HG02938 (cell line): ENCODE measurements around the gene PLS1.
"Not testable (repeated sequence)": the region's sequence is repeated elsewhere in the genome, so short reads cannot be mapped to it uniquely, and the experiment has no call there.

ENCODE experiments used
- ATAC-seq: cut with Tn5 transposase; IDR thresholded peaks from one replicate; pipeline ENCODE4 v1.9.1; 2021; ENCODE audit warnings: mild to moderate bottlenecking, moderate library complexity; ENCODE audit not compliant: unreplicated experiment

The PLS1 gene, protein sequence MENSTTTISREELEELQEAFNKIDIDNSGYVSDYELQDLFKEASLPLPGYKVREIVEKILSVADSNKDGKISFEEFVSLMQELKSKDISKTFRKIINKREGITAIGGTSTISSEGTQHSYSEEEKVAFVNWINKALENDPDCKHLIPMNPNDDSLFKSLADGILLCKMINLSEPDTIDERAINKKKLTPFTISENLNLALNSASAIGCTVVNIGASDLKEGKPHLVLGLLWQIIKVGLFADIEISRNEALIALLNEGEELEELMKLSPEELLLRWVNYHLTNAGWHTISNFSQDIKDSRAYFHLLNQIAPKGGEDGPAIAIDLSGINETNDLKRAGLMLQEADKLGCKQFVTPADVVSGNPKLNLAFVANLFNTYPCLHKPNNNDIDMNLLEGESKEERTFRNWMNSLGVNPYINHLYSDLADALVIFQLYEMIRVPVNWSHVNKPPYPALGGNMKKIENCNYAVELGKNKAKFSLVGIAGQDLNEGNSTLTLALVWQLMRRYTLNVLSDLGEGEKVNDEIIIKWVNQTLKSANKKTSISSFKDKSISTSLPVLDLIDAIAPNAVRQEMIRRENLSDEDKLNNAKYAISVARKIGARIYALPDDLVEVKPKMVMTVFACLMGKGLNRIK

GRCh38 chr3:142595951-142596725 lies at the start of gene PLS1:
Gene PLS1, plus strand, starts transcription at chr3:142596393. Its CDS starts 67,845 bp downstream, at chr3:142664238.
- peak; percentile 74 for ATAC-seq

GRCh38 chr3:142549986-142550385 lies 46.2 kb upstream of the PLS1 start:
- ATAC-seq: no peak

DNA sequence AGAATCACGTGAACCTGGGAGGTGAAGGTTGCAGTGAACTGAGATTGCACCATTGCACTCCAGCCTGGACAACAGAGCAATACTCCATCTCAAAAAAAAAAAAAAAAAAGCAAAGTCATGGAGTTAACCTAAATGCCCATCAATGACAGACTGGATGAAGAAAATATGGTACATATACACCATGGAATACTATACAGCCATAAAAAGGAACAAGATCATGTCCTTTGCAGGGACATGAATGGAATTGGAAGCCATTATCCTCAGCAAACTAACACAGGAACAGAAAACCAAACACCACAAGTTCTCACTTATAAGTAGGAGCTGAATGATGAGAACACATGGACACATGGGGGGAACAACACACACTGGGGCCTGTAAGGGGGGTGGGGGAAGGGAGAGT lies 43.6 kb upstream of the PLS1 start:
- ATAC-seq: not testable (repeated sequence)

GRCh38 chr3:142553741-142554140 lies 42.5 kb upstream of the PLS1 start:
- ATAC-seq: no peak

DNA sequence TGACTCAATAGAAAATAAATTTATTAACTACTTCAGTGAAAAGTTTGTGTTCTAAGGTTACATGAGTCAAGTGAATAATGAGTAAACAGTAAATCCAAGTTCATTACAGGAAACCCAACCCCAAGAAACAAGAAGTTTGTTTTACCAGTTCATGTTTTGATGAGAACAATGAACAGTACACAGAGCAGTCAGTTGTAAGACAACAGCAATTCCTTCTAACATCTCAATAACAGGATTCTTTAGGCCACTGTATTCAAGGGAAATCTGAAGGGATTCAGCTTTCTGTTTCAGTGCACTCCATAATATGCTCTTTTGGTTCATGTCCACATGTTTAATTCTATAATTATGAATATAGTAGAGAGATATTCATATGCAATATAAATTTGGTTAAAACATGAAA lies 36.1 kb upstream of the PLS1 start:
- no peak for ATAC-seq

GRCh38 chr3:142563496-142563997 lies 32.6 kb upstream of the PLS1 start:
- ATAC-seq: no peak

- ATAC-seq: no peak
Observed at GRCh38 chr3:142566096-142566495, 30.1 kb upstream of the PLS1 start.

- no peak for ATAC-seq
Observed at GRCh38 chr3:142568393-142569017, 27.7 kb upstream of the PLS1 start.

- ATAC-seq: not testable (repeated sequence)
Observed at GRCh38 chr3:142569422-142569821, 26.8 kb upstream of the PLS1 start.

GRCh38 chr3:142574223-142574622 lies 22.0 kb upstream of the PLS1 start:
- not testable (repeated sequence) for ATAC-seq

DNA sequence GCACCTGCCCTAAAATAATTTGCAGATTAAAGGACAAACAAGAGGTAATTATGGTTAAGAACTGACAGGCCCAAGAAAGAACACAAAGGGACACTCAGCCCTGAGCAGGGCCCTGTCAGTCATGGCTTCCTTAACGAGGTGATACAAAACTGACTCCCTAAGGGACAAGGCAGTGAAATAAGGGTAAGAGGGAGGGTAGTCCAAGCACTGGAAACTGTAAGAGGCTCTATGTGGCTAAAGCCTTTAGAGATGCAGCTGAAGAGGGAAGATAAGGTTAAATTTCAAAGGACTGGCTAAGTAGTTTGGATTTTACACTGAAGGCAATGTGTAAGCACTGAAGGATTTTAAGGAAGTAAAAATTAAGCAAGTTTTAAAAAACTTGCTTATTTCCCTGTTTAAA lies 21.5 kb upstream of the PLS1 start:
- ATAC-seq: no peak

GRCh38 chr3:142576792-142577191 lies 19.4 kb upstream of the PLS1 start:
- no peak for ATAC-seq

GRCh38 chr3:142577696-142578328 lies 18.4 kb upstream of the PLS1 start:
- no peak for ATAC-seq

DNA sequence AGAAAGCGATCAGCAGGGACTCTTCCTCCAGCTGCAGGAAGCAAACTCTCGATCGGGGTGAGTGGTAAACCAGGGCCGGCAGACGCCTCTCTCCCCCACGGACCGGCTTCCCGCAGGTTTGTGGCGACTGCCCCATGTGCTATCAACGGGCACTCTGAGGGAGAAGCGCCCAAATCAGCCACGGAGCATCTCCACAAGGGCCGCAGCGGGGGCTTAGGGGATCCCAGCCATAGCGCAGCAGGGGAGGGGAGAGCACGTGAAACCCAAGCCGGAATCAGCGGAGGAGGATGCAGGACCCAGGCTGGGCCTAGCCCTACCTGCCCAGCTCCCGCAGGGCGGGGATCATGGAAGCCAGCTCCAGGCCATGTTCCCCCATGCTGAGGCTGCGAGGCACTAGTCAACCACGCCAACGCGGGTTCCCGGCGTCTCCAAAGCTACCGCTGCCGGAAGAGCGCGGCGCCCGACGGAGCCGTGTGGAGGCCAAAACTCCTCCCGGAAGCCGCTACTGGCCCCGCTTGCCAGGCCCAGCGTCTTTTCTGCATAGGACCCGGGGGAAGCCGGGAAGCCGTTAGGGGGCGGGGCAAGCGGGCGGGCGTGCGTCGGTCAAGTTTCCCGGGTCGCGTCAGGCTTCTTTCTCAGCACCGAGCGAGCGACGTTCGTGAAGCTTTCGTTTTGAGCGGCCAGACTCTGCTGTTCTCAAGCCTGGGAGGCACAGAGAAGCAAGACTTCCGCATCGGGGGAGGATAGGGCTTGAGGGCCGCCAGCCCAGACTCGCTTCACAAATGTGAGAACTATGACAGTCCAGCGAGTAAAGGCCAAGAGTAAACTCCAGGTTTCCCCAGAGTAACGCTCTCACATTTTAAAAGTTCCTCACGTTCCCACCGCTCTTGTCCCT lies 17.6 kb upstream of the PLS1 start, which contains the start of gene ATR:
Gene ATR (minus strand): TSS at position 405 of the 895 bp plus-strand sequence. CDS start 29 bp downstream, at position 376.
- peak; percentile 91 for ATAC-seq

DNA sequence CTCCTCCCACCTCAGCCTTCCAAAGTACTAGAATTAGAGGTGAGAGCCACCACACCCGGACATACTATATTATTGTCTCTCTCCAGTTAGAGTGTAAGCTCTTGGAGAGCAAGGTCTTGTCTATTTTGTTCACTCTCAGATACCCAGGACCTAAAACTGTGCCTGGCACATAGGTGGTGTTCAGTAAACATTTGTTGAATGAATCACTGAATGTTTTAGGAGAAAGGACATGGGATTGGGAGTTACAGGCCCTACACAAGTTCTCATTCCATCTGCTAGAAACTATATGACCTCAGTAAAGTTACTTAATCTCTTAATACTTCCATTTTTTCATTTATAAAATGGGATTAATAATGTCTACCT lies 16.2 kb upstream of the PLS1 start:
- ATAC-seq: no peak

GRCh38 chr3:142581070-142581469 lies 15.1 kb upstream of the PLS1 start:
- not testable (repeated sequence) for ATAC-seq

- no peak for ATAC-seq
Observed at GRCh38 chr3:142586803-142587406, 9.3 kb upstream of the PLS1 start.

DNA sequence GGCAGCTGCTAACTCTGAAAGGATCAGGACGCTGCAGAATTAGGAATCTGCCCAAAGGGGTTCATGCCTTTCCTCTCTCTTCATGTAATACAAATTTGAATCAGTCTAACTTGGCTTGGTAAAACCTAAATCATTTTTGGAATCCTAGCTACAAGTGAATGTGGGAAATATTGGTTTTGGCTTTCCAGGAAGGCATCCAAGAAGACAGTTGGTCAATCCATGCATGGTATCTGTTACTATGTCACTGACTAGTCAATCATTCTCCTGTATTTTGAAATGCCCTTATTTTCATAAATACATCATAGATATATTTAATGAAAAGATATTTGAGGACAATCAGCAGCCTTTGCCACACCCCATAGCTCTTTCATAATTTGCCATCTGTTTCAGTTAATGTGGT lies 7.5 kb upstream of the PLS1 start:
- no peak for ATAC-seq

DNA sequence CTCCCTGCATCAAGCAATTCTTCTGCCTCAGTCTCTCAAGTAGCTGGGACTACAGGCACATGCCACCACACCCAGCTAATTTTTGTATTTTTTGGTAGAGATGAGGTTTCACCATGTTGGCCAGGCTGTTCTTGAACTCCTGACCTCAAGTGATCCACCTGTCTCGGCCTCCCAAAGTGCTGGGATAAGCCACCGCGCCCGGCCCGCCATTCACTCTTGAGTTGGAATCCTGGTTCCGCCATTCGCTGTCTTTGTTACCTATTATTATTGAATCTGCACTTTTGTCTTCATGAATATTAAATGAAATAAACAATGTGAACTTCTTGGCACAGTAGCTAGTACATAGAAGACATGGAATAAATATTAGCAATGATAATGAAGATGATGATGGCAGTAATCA lies 3.9 kb upstream of the PLS1 start:
- ATAC-seq: not testable (repeated sequence)
